SK-N-MC (cell line): ENCODE results near the gene DNAH8.

ENCODE experiments used
- EZH2 ChIP-seq: fragments of 200-600 bp; sonication (generic); IDR thresholded peaks from one replicate; pipeline ENCODE4 v1.6.1; 2017; ENCODE audit warnings: antibody characterized with exemption
- POLR2AphosphoS5 ChIP-seq: IDR thresholded peaks from 2 replicates; pipeline ENCODE4 v1.6.1; 2012; ENCODE audit warnings: mild to moderate bottlenecking, low read depth, low read length, borderline replicate concordance

DNA sequence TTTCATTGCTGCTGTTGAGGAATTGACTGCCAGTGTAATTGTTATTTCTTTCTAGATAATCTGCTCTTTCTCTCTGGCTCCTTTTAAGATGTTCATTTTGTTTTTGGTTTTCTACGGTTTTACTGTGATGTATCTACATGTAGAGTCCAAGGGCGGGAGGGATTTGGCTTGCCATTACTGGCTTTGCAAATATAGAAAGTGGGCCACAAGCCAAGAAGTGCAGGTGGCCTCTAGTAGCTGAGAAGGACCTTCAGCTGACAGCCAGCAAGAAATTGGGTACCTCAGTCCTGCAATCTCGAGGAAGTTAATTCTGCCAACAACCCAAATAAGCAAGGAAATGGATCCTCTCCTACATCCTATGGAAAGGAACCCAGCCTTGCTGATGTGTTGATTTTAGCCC, 290.7 kb downstream of the DNAH8 start:
- TF ChIP-seq POLR2AphosphoS5 (no peak), EZH2 (no peak)
